Measurements from ENCODE around the gene POU2F3.

Gene POU2F3

DNA sequence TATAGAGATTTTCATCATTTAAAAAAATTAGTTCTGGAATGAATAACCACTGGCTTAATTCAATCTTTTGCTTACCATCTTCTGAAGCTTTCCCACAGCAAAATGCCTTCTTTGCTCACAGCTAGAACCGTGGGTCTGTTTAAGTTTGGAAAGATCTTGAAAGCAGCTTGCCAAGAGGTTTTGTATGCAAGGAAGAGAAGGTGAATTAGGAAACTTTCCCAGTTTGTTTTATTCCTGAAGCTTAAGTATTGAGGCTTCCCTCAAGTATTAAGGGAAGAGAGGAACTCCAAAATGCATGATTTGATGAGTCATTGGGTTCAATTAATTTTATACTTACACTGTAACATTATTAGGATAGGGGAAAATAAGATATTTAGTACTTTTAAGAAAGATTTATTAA is 94.4 kb downstream of the POU2F3 start:
- Histone ChIP-seq H3K36me3 (peaks cover 7 to 17% (median 14%) of the 10 kb centered on the region in 3 donors), H3K9me3 (no peaks in the 10 kb centered on the region), H3K27ac (peak overlapping the region; percentile 96 to 98), H3K27me3 (no peaks in the 10 kb centered on the region), H3K4me3 (no peak overlapping the region), H3K4me1 (peaks cover 0 to 56% (median 30%) of the 10 kb centered on the region in 4 donors)
- TF ChIP-seq, protein P1, sequence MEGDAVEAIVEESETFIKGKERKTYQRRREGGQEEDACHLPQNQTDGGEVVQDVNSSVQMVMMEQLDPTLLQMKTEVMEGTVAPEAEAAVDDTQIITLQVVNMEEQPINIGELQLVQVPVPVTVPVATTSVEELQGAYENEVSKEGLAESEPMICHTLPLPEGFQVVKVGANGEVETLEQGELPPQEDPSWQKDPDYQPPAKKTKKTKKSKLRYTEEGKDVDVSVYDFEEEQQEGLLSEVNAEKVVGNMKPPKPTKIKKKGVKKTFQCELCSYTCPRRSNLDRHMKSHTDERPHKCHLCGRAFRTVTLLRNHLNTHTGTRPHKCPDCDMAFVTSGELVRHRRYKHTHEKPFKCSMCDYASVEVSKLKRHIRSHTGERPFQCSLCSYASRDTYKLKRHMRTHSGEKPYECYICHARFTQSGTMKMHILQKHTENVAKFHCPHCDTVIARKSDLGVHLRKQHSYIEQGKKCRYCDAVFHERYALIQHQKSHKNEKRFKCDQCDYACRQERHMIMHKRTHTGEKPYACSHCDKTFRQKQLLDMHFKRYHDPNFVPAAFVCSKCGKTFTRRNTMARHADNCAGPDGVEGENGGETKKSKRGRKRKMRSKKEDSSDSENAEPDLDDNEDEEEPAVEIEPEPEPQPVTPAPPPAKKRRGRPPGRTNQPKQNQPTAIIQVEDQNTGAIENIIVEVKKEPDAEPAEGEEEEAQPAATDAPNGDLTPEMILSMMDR (IDR thresholded peaks at IDR 0.05): no peak
- no peak for DNase-seq
- intact Hi-C loops (cut with DNase I; ENCODE audit: low total_unique reads): loop anchor here (10.0 kb wide), 1 partner anchor 100 kb away; no protein-coding TSS in a partner anchor

DNA sequence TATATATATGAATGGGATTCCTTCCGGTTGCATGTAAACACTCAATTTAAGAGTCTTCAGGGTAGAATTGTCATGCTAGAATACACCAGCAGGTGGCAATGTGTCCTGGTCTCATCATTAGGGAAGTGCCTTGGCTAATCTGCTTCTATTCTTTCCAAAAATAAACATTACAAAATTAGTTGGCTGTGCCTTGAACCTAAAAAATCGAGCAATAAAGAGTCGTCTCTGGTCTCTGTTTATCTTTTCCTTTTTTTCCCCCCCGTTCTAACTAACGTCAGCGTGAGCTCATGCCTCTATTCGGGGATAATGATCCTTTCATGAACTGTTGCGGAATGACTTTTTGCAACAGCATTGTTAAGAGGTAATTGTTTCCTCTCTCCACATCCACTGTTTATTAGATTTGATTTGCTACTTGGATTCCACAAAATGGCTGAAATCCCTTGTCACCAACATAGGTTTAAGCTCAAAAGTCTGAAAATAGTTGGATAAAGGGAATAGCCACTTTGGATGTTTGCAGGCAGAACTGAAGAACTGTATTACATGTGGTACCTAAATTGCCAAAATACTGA is 95.0 kb downstream of the POU2F3 start:
- no peaks in the 10 kb centered on the region for H3K27me3 ChIP-seq
- intact Hi-C loops (cut with DNase I; ENCODE audit: low total_unique reads): loop anchor here (1.0 to 10.0 kb wide), 2 partner anchors 10 to 100 kb away; partner anchors contain the start of gene TLCD5
- peak; percentile 73 to 80 for DNase-seq
- peak overlapping the region; percentile 96 to 98 for H3K27ac ChIP-seq
- H3K4me3 ChIP-seq: peak overlapping the region; percentile 82 to 88
- H3K36me3 ChIP-seq: peaks cover 5 to 13% (median 10%) of the 10 kb centered on the region in 3 donors
- TF ChIP-seq, protein P1 (IDR thresholded peaks at IDR 0.05): peak; percentile 58 to 72
- H3K9me3 ChIP-seq: no peaks in the 10 kb centered on the region
- peaks cover 0 to 62% (median 36%) of the 10 kb centered on the region in 4 donors for H3K4me1 ChIP-seq

DNA sequence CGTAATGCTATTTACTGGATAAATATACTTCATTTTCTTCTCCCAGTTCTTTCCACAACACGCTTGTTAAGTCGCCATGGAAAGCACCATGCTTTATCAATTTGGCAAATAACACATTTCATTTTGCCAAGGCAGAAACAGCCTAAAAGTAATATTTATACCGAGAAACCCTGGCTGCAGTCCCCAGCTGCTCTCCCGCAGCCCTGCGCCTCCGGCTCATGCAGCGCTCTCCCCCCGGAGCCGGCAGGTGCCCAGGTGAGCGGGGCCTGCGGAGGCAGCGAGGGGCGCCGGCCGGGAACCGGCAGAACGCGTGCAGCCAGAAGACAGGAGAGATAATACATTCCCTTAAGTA is 95.6 kb downstream of the POU2F3 start:
- peaks cover 0 to 67% (median 41%) of the 10 kb centered on the region in 4 donors for H3K4me1 ChIP-seq

DNA sequence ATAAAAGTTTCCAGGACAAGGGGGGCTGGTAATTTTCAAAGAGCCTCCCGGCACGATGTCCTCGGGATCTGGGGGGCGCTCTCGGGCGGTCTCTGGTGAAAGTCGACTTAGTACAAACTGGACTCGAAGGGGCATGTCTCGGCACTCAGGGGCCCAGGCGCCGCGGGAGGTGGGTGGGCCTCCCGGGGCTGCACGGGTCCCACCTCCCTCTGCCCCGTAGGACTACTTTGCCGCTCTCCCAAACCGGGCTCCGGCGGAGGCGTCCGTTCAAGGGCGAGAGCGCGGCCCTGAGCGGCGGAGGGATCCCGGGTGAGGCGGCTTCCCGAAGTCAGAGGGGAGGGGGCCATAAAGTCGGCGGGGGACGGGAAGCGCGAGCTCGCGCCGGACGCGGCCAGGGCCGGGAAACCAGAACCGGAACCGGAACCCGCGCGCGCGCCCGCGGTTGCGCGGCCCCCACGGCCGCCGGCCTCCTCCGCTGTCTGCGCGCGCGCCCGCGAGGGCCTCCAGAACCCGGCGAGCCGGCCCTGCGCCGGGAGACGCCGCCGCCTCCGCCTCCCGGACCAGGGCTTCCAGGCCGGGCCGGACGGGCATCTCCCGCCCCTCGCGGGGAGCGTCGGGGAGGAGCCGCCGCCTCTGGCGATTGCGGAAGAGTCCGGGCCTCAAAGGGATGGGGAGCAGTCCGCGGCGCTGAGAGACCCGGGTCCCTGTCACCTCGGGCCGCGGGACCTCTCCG is 96.1 kb downstream of the POU2F3 start, which contains the start of gene ARHGEF12:
TSS of gene ARHGEF12 (plus strand) at position 506 of the 733 bp plus-strand sequence. CDS start 831 bp downstream, outside the sequence.
- Histone ChIP-seq H3K4me3 (peak within 1 kb of the TSS; percentile 82 to 88), H3K4me1 (peaks cover 0 to 67% (median 44%) of the 10 kb centered on the region in 4 donors), H3K27me3 (no peaks in the 10 kb centered on the region), H3K27ac (peak within 1 kb of the TSS; percentile 96 to 98), H3K9me3 (no peaks in the 10 kb centered on the region), H3K36me3 (peaks cover 0 to 2% (median 0%) of the 10 kb centered on the region in 3 donors)
- TF ChIP-seq, protein P1 (IDR thresholded peaks at IDR 0.05): peak; percentile 7 to 14
- intact Hi-C loops (cut with DNase I; ENCODE audit: low total_unique reads): loop anchor here (1.0 to 10.0 kb wide), 2 partner anchors 11 to 99 kb away; partner anchors contain the start of gene TLCD5
- DNase-seq: peak; percentile 92 to 97

More for the DNA sequence above, 95.6 kb downstream of the POU2F3 start:
- intact Hi-C loops (cut with DNase I; ENCODE audit: low total_unique reads): loop anchor here (1.0 to 10.0 kb wide), 2 partner anchors 10 to 99 kb away; partner anchors contain the start of gene TLCD5
- DNase-seq: peak in 1 of 2 donors; percentile 36
- H3K4me3 ChIP-seq: peak overlapping the region; percentile 82 to 88
- TF ChIP-seq, protein P1 (IDR thresholded peaks at IDR 0.05): no peak
- no peaks in the 10 kb centered on the region for H3K27me3 ChIP-seq
- H3K27ac ChIP-seq: peak overlapping the region; percentile 96 to 98
- no peaks in the 10 kb centered on the region for H3K9me3 ChIP-seq
- peaks cover 0 to 8% (median 4%) of the 10 kb centered on the region in 3 donors for H3K36me3 ChIP-seq

DNA sequence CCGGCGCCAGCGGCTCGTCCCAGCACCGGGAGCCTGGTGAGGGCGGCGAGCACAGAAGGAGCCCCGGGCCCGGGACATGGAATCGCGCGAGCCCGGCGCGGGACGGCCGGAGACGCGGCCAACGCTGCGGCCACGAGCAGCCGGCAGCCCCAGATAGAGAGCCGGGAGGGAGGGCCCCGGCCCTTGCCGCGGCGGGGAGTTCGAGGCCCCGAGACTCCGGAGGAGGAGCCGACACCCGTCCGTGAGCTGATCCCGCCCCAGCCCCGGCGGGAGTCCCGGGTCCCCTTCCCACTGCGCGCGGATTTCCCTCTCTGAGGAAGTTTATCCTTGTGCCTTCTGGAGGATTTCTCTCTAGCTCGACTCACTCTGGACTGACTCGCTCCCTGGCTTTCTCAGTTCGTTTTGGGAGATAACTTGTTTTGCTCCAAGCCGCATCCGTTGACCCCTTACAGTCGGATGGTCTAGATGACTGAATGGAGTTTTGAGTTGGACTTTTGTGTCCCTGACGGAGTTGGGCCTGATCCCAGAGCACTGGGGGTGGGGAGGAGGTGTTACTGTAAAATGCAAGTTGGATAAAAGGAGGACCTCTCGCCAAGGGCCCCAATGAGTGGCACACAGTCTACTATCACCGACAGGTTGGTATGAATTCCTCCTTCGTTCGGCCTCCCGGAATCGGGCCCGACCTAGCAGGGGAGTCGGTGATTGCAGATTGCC is 96.9 kb downstream of the POU2F3 start:
- peak overlapping the region; percentile 96 to 98 for H3K27ac ChIP-seq
- peak; percentile 39 to 71 for DNase-seq
- intact Hi-C loops (cut with DNase I; ENCODE audit: low total_unique reads): loop anchor here (10.0 kb wide), 1 partner anchor 98 kb away; no protein-coding TSS in a partner anchor

More for the DNA sequence above, 96.9 kb downstream of the POU2F3 start:
- Histone ChIP-seq H3K9me3 (no peaks in the 10 kb centered on the region), H3K27me3 (no peaks in the 10 kb centered on the region), H3K4me1 (peaks cover 0 to 67% (median 39%) of the 10 kb centered on the region in 4 donors), H3K36me3 (no peaks in the 10 kb centered on the region), H3K4me3 (peak overlapping the region; percentile 82 to 88)
- TF ChIP-seq, protein P1 (IDR thresholded peaks at IDR 0.05): no peak

Data from tibial artery (tissue), 4 donors.